NK-92 treated with Interleukin-12 subunit alpha and Interleukin-12 subunit beta, amount 100 ng/mL, for 24 hours (cell line): ENCODE results near the gene HBA1.
"Not testable (repeated sequence)": the region's sequence is repeated elsewhere in the genome, so short reads cannot be mapped to it uniquely, and the experiment has no call there.

Source experiments
- DNase-seq: peaks from one replicate; lab custom pipeline; 2025; lab: John Stamatoyannopoulos, UW

The HBA1 gene

DNA sequence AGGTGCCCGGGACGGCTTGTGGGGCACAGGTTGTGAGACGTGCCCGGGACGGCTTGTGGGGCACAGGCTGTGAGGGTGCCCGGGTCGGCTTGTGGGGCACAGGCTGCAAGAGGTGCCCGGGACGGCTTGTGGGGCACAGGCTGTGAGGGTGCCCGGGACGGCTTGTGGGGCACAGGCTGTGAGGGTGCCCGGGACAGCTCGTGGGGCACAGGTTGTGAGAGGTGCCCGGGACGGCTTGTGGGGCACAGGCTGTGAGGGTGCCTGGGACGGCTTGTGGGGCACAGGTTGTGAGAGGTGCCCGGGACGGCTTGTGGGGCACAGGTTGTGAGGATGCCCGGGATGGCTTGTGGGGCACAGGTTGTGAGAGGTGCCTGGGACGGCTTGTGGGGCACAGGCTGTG lies 16.2 kb upstream of the HBA1 start:
- not testable (repeated sequence) for DNase-seq

DNA sequence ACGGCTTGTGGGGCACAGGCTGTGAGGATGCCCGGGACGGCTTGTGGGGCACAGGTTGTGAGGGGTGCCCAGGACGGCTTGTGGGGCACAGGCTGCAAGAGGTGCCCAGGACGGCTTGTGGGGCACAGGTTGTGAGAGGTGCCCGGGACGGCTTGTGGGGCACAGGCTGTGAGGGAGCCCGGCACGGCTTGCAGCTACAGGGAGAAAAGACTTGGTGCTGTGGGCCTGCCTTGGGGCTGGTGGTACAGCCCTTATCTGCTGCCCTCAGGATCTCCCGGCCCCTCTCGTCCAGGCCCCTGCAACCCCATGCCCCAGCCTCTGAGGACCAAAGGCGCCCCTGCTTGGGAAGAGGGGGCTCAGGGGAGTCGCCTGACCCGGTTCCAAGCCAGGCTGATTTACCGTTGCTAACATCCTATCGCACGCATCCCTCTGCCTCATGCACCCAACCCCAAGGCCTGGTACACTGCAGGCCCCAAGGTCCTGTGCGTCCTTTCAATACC lies 15.7 kb upstream of the HBA1 start:
- no peak for DNase-seq

DNA sequence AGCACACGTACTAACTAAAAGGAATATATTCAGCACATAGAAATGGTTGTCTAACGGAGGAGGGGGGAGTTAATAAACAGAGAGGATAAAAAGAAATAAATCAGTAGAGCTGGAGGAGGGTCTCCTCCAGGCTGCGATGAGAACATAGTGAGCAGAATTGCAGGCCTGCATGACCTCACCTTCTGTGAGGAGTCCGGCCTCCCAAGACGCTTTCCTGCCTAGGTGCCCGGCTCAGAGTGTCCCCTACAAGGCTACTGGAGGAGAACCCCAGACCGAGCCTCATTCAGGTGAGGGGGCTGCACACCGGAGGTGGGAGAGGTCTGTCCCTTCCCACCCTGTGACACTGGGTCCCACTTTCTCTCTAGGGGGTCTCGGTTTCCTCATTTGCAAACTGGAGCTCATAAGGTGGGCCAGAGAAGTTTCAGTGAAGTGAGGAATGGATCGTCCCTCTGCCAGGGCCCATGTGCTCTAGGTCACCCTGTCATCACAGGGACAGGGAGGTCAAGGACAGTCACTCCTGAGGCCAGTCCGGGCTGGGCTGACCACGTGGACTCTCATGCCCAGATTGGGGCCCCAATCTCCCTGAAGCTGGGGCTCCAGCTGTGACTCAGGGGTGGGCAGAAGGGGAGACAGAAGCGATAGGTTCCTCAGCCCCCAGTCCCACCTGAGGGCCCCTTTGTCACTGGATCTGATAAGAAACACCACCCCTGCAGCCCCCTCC lies 14.0 kb upstream of the HBA1 start:
- DNase-seq, result no peak

DNA sequence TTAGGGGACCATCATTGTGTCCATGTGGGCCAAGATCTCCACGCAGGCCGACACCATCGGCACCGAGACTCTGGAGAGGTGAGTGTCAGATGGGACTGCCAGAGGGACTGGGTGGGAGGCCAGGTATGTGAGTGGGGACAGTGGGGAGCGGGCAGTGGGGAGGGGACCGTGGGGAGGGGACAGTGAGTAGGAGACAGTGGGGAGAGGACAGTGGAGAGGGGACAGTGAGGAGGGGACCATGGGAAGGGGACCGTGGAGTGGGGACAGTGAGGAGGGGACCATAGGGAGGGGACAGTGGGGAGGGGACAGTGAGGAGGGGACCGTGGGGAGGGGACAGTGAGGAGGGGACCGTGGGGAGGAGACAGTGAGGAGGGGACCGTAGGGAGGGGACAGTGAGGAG lies 13.3 kb upstream of the HBA1 start:
- DNase-seq, result not testable (repeated sequence)

DNA sequence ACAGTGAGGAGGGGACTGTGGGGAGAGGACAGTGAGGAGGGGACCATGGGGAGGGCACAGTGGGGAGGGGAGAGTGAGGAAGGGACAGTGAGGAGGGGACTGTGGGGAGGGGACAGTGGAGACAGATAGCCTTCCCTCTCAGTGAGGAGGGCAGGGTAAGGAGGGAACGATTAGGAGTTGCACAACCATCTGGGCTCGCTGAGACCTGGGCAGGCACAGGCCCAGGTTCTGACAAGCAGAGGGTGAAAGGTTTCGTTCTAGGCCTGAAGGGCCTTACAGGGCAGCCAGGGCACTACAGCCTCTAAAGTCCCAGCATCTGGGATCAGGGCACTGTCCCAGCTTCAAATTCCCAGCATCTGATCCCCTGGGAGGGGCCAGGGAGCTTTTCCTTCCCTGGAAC lies 12.8 kb upstream of the HBA1 start:
- DNase-seq, result not testable (repeated sequence)

DNA sequence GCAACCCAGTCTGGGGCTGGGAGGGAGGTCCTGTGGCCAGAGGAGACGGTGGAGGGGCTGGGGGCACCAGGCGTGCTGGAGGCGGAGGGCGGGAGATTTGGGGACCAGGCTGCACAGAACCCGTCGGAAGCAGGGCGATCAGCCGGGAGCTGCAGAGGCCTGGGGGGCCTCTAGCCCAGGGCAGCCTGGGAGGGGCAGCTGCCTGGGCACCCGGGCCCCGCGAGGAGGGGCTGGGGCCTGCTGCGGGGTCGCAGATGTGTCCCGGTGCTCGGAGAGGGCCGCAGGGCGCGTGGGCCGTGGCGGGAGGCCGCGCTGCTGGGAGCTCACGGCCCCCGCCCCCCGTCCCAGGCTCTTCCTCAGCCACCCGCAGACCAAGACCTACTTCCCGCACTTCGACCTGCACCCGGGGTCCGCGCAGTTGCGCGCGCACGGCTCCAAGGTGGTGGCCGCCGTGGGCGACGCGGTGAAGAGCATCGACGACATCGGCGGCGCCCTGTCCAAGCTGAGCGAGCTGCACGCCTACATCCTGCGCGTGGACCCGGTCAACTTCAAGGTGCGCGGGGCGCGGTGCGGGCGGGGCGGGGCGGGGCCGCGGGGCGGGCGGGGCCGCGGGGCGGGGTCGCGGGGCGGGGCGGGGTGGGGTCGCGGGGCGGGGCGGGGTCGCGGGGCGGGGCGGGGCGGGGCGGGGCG lies 12.2 kb upstream of the HBA1 start:
- DNase-seq, result not testable (repeated sequence)

DNA sequence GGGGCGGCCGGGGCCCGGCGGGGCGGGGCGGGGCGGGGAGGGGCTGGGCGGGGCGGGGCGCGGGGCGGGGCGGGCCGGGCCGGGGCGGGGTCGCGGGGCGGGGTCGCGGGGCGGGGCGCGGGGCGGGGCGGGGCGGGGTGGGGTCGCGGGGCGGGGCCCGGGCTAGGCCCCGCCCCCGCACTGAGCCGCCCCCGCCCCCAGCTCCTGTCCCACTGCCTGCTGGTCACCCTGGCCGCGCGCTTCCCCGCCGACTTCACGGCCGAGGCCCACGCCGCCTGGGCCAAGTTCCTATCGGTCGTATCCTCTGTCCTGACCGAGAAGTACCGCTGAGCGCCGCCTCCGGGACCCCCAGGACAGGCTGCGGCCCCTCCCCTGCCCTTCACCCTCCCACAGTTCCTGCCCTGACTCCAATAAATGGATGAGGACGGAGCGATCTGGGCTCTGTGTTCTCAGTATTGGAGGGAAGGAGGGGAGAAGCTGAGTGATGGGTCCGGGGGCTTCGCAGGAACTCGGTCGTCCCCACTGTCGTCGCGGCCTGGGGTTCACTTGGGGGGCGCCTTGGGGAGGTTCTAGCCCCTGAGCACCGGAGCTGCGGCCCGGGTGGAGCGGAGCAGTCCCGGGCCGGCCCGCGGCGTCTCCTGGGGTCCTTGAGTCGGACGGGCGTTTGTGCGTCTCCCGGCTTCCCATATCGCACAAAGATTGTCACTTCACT lies 11.5 kb upstream of the HBA1 start:
- no peak for DNase-seq

DNA sequence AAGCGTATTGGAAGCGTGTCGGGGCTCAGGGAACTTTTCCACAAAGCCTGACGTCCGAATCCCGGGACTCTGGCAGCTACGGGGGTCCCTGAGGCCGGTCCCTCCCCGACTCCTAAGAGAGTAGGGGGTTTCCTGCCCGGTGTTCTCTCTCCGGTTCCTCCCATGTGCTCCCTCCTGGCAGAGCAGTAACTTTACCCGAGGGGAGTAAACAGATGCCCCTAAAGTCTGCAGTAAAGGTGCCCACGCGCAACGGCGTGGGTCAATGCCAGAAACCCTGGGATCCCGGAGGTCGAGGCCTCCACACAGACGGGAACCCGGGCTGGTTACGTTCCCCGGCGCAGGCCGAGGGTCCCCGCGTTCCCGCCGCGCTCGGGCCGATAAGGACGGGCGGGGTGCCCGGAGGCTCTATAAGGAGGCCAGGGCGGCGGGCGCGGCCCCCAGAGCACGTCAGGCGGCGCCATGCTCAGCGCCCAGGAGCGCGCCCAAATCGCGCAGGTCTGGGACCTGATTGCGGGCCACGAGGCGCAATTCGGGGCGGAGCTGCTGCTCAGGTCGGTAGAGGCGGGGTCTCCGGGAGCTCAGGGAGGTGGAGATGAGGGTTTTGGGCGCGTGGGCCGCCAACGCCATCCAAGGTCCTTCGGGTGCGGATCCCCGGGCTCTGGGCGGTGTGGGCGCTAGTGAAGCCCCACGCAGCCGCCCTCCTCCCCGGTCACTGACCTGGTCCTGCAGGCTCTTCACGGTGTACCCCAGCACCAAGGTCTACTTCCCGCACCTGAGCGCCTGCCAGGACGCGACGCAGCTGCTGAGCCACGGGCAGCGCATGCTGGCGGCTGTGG lies 10.7 kb upstream of the HBA1 start, which contains the start of gene HBM:
Gene HBM, plus strand, starts transcription at position 440 of the 836 bp plus-strand sequence. Its CDS starts 20 bp downstream, at position 460.
- DNase-seq, result no peak

DNA sequence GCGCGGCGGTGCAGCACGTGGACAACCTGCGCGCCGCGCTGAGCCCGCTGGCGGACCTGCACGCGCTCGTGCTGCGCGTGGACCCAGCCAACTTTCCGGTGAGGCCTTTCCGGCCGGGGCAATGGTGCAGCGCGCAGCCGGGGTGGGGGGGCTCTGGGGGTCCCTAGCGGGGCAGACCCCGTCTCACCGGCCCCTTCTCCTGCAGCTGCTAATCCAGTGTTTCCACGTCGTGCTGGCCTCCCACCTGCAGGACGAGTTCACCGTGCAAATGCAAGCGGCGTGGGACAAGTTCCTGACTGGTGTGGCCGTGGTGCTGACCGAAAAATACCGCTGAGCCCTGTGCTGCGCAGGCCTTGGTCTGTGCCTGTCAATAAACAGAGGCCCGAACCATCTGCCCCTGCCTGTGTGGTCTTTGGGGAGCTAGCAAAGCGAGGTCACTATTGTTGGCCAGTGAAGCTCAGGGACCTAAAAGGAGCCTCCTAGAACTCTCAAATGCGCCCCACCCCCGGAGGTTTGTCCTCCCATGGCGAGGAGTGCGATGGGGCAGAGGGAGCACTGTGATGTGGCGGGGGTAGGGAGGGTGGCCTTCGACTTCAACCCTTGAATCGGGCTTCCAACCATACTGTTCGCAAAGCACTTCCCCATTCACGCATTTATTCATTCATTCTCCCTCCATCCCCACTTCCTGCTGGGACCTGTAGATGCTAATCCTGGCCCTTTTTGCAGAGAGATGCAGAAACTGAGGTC lies 9.9 kb upstream of the HBA1 start:
- no peak for DNase-seq

DNA sequence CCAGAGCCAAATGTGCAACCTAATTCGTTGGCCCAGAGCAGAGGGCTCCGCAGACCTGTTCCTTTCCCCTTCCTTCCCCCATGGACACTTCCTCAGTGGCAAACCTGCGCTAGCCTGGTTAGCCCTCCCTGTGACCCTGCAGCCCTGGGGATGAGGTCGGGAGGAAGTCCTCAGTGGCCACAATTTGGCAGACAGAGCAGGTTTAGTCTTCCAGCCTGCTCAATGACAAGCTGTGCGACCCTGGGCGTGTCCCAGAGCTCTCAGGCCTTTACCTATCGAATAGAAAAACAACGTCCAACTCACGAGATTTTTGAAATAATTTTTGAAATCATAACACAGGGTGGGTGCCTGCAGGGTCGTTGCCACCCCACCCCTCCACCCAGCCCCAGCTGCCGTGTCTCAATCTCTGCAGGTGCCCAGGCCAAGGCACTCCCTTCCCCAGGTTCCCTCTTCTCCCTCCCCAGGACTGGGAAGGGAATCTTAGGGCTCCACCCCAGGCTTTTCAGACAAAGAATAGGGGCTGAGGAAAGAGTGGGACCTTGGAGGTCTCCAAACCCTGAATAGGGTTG lies 9.3 kb upstream of the HBA1 start:
- DNase-seq, result no peak

DNA sequence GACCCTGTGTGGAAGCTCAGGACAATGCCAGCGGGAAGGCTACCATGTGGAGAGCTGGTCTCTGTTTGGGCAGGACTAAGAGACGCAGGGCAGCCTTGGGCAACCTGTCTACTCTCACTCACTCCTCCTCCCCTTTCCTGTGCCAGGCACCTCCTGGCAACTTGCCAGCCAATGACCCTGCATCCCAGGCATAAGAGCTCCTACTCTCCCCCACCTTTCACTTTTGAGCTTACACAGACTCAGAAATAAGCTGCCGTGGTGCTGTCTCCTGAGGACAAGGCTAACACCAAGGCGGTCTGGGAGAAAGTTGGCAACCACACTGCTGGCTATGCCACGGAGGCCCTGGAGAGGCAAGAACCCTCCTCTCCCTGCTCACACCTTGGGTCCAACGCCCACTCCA lies 8.1 kb upstream of the HBA1 start:
- DNase-seq, result no peak

DNA sequence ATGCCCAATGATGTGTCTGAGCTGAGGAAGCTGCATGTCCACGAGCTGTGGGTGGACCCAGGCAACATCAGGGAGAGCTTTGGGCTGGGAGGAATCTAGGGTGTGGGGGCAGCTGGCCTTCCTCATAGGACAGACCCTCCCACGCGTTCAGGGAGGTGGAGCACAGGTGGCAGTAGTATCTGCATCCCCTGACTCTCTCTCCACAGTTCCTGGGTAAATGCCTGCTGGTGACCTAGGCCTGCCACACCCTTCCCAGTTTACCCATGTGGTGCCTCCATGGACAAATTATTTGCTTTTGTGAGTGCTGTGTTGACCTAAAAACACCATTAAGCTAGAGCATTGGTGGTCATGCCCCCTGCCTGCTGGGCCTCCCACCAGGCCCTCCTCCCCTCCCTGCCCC lies 7.5 kb upstream of the HBA1 start:
- no peak for DNase-seq

DNA sequence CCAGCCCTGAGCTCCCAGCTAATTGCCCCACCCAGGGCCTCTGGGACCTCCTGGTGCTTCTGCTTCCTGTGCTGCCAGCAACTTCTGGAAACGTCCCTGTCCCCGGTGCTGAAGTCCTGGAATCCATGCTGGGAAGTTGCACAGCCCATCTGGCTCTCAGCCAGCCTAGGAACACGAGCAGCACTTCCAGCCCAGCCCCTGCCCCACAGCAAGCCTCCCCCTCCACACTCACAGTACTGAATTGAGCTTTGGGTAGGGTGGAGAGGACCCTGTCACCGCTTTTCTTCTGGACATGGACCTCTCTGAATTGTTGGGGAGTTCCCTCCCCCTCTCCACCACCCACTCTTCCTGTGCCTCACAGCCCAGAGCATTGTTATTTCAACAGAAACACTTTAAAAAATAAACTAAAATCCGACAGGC lies 6.4 kb upstream of the HBA1 start:
- not testable (repeated sequence) for DNase-seq

DNA sequence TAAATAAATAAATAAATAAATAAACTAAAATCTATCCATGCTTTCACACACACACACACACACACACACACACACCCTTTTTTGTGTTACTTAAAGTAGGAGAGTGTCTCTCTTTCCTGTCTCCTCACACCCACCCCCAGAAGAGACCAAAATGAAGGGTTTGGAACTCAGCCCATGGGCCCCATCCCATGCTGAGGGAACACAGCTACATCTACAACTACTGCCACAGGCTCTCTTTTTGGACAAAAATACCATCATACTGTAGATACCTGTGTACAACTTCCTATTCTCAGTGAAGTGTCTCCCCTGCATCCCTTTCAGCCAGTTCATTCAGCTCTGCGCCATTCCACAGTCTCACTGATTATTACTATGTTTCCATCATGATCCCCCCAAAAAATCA lies 5.7 kb upstream of the HBA1 start:
- DNase-seq, result no peak

DNA sequence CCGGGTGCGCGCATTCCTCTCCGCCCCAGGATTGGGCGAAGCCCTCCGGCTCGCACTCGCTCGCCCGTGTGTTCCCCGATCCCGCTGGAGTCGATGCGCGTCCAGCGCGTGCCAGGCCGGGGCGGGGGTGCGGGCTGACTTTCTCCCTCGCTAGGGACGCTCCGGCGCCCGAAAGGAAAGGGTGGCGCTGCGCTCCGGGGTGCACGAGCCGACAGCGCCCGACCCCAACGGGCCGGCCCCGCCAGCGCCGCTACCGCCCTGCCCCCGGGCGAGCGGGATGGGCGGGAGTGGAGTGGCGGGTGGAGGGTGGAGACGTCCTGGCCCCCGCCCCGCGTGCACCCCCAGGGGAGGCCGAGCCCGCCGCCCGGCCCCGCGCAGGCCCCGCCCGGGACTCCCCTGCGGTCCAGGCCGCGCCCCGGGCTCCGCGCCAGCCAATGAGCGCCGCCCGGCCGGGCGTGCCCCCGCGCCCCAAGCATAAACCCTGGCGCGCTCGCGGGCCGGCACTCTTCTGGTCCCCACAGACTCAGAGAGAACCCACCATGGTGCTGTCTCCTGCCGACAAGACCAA lies 4.0 kb upstream of the HBA1 start, which contains the start of gene HBA2:
Gene HBA2, plus strand, starts transcription at position 503 of the 568 bp plus-strand sequence. Its CDS starts 37 bp downstream, at position 540.
- DNase-seq, result not testable (repeated sequence)

DNA sequence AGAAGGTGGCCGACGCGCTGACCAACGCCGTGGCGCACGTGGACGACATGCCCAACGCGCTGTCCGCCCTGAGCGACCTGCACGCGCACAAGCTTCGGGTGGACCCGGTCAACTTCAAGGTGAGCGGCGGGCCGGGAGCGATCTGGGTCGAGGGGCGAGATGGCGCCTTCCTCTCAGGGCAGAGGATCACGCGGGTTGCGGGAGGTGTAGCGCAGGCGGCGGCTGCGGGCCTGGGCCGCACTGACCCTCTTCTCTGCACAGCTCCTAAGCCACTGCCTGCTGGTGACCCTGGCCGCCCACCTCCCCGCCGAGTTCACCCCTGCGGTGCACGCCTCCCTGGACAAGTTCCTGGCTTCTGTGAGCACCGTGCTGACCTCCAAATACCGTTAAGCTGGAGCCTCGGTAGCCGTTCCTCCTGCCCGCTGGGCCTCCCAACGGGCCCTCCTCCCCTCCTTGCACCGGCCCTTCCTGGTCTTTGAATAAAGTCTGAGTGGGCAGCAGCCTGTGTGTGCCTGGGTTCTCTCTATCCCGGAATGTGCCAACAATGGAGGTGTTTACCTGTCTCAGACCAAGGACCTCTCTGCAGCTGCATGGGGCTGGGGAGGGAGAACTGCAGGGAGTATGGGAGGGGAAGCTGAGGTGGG lies 3.1 kb upstream of the HBA1 start:
- DNase-seq, result not testable (repeated sequence)

DNA sequence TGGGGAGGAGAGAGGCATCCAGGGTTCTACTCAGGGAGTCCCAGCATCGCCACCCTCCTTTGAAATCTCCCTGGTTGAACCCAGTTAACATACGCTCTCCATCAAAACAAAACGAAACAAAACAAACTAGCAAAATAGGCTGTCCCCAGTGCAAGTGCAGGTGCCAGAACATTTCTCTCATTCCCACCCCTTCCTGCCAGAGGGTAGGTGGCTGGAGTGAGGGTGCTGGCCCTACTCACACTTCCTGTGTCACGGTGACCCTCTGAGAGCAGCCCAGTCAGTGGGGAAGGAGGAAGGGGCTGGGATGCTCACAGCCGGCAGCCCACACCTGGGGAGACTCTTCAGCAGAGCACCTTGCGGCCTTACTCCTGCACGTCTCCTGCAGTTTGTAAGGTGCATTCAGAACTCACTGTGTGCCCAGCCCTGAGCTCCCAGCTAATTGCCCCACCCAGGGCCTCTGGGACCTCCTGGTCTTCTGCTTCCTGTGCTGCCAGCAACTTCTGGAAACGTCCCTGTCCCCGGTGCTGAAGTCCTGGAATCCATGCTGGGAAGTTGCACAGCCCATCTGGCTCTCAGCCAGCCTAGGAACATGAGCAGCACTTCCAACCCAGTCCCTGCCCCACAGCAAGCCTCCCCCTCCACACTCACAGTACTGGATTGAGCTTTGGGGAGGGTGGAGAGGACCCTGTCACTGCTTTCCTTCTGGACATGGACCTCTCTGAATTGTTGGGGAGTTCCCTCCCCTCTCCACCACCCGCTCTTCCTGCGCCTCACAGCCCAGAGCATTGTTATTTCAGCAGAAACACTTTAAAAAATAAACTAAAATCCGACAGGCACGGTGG lies 2.3 kb upstream of the HBA1 start:
- DNase-seq, result not testable (repeated sequence)

DNA sequence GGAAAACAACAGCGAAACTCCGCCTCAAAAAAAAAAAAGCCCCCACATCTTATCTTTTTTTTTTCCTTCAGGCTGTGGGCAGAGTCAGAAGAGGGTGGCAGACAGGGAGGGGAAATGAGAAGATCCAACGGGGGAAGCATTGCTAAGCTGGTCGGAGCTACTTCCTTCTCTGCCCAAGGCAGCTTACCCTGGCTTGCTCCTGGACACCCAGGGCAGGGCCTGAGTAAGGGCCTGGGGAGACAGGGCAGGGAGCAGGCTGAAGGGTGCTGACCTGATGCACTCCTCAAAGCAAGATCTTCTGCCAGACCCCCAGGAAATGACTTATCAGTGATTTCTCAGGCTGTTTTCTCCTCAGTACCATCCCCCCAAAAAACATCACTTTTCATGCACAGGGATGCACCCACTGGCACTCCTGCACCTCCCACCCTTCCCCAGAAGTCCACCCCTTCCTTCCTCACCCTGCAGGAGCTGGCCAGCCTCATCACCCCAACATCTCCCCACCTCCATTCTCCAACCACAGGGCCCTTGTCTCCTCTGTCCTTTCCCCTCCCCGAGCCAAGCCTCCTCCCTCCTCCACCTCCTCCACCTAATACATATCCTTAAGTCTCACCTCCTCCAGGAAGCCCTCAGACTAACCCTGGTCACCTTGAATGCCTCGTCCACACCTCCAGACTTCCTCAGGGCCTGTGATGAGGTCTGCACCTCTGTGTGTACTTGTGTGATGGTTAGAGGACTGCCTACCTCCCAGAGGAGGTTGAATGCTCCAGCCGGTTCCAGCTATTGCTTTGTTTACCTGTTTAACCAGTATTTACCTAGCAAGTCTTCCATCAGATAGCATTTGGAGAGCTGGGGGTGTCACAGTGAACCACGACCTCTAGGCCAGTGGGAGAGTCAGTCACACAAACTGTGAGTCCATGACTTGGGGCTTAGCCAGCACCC lies 1.2 kb upstream of the HBA1 start:
- no peak for DNase-seq
